ENCODE results near the gene ME1. TPM values are rescaled to one million over a fixed set of nuclear protein-coding genes. Genes with fewer than 3 reads are reported as not detected.
"Not testable (repeated sequence)": the region's sequence is repeated elsewhere in the genome, so short reads cannot be mapped to it uniquely, and the experiment has no call there.

ME1 gene
- total RNA-seq, 2 donors from 2014 or later, result 11.0 to 11.4 TPM

- Histone ChIP-seq H3K9ac (ENCODE audit: low read depth in 2 of 2, low read length in 2 of 2) (no peak overlapping the region), H3K36me3 (no peaks in the 10 kb centered on the region), H3K27me3 (no peaks in the 10 kb centered on the region), H3K27ac (no peak overlapping the region), H3K9me3 (no peaks in the 10 kb centered on the region), H3K4me3 (no peak overlapping the region), H3K4me1 (no peaks in the 10 kb centered on the region)
- TF ChIP-seq, protein P1, sequence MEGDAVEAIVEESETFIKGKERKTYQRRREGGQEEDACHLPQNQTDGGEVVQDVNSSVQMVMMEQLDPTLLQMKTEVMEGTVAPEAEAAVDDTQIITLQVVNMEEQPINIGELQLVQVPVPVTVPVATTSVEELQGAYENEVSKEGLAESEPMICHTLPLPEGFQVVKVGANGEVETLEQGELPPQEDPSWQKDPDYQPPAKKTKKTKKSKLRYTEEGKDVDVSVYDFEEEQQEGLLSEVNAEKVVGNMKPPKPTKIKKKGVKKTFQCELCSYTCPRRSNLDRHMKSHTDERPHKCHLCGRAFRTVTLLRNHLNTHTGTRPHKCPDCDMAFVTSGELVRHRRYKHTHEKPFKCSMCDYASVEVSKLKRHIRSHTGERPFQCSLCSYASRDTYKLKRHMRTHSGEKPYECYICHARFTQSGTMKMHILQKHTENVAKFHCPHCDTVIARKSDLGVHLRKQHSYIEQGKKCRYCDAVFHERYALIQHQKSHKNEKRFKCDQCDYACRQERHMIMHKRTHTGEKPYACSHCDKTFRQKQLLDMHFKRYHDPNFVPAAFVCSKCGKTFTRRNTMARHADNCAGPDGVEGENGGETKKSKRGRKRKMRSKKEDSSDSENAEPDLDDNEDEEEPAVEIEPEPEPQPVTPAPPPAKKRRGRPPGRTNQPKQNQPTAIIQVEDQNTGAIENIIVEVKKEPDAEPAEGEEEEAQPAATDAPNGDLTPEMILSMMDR (IDR thresholded peaks at IDR 0.05), result no peak
- DNase-seq, result no peak
- intact Hi-C loops (cut with DNase I), result no loop called here
Measured at GRCh38 chr6:83368577-83368976, 62.3 kb downstream of the ME1 start.

- no peak overlapping the region for H3K27ac ChIP-seq
- intact Hi-C loops (cut with DNase I), result no loop called here
- H3K27me3 ChIP-seq, result no peaks in the 10 kb centered on the region
- H3K9ac ChIP-seq (ENCODE audit: low read depth in 2 of 2, low read length in 2 of 2), result no peak overlapping the region
- TF ChIP-seq, protein P1 (IDR thresholded peaks at IDR 0.05), result no peak
- no peaks in the 10 kb centered on the region for H3K9me3 ChIP-seq
- no peak for DNase-seq
- no peaks in the 10 kb centered on the region for H3K4me1 ChIP-seq
- no peaks in the 10 kb centered on the region for H3K36me3 ChIP-seq
- no peak overlapping the region for H3K4me3 ChIP-seq
Measured at GRCh38 chr6:83367104-83367503, 63.7 kb downstream of the ME1 start.

- Histone ChIP-seq H3K4me3 (no peak overlapping the region), H3K9me3 (no peaks in the 10 kb centered on the region), H3K27me3 (no peaks in the 10 kb centered on the region), H3K9ac (ENCODE audit: low read depth in 2 of 2, low read length in 2 of 2) (no peak overlapping the region), H3K4me1 (no peaks in the 10 kb centered on the region), H3K36me3 (no peaks in the 10 kb centered on the region), H3K27ac (no peak overlapping the region)
- TF ChIP-seq, protein P1 (IDR thresholded peaks at IDR 0.05), result no peak
- intact Hi-C loops (cut with DNase I), result no loop called here
- DNase-seq, result no peak
Measured at GRCh38 chr6:83365931-83366330, 64.9 kb downstream of the ME1 start.

GRCh38 chr6:83362349-83362748, 68.5 kb downstream of the ME1 start:
- intact Hi-C loops (cut with DNase I); H3K4me1 ChIP-seq; H3K27ac ChIP-seq; H3K4me3 ChIP-seq; H3K9ac ChIP-seq (ENCODE audit: low read depth in 2 of 2, low read length in 2 of 2); DNase-seq; H3K27me3 ChIP-seq; H3K9me3 ChIP-seq; H3K36me3 ChIP-seq: not testable (repeated sequence)

GRCh38 chr6:83359638-83360037, 71.2 kb downstream of the ME1 start:
- Histone ChIP-seq H3K27me3 (no peaks in the 10 kb centered on the region), H3K4me3 (no peak overlapping the region), H3K27ac (no peak overlapping the region), H3K9me3 (no peaks in the 10 kb centered on the region), H3K9ac (ENCODE audit: low read depth in 2 of 2, low read length in 2 of 2) (no peak overlapping the region), H3K4me1 (no peaks in the 10 kb centered on the region), H3K36me3 (no peaks in the 10 kb centered on the region)
- intact Hi-C loops (cut with DNase I), result no loop called here
- no peak for DNase-seq
- TF ChIP-seq, protein P1 (IDR thresholded peaks at IDR 0.05), result no peak

GRCh38 chr6:83354747-83355146, 76.1 kb downstream of the ME1 start:
- Histone ChIP-seq H3K9ac (ENCODE audit: low read depth in 2 of 2, low read length in 2 of 2) (no peak overlapping the region), H3K9me3 (no peaks in the 10 kb centered on the region), H3K4me3 (no peak overlapping the region), H3K36me3 (no peaks in the 10 kb centered on the region), H3K4me1 (no peaks in the 10 kb centered on the region), H3K27me3 (no peaks in the 10 kb centered on the region), H3K27ac (no peak overlapping the region)
- TF ChIP-seq, protein P1 (IDR thresholded peaks at IDR 0.05), result no peak
- DNase-seq, result no peak
- intact Hi-C loops (cut with DNase I), result no loop called here

Measured in colonic mucosa (tissue), 4 donors.